ENCODE data around the gene GAN. TPM values are rescaled to one million over a fixed set of nuclear protein-coding genes. Genes with fewer than 3 reads are reported as not detected.
"Not testable (repeated sequence)": the region's sequence is repeated elsewhere in the genome, so short reads cannot be mapped to it uniquely, and the experiment has no call there.

Gene GAN
- total RNA-seq, 1 donor: 6.2 TPM

DNA sequence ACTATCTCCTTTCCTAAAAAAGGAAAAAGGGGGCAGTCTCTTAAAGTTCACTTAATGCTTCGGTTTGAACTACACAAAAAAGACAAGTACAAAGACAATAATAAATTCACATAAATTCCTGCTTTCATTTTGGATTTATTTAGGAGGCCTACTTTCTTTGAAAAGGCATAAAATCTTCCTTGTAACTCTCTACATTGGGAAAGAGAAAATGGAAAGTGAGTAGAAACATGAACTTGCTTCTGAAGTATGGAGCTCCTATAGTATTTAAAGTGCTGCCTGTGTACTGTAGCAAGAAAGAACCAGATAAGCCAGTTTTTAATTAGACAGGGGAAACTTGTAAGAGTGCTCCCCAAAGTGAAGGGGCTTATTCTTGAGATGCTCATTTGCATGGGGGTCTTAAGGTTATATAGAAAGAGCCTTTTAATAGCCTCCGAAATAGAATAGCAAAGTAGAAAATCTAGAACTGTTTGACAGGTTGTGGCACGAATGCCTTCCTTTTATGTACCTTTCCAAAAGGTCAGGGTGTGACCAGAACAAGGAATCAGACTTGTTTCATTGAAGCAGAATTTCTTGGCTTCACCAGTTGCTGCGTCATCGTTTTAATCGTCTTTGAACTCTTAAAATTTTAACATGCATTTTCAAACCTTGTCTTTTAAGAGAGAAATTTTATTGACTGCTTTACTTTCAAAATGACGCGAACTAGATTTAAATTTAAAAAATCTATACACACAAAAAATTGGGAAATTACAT, 12.9 kb downstream of the GAN start:
- DNase-seq (ENCODE audit: low read depth): no peak
- no peak overlapping the region for H3K4me3 ChIP-seq (ENCODE audit: low read depth, low read length)
- TF ChIP-seq, protein P1, sequence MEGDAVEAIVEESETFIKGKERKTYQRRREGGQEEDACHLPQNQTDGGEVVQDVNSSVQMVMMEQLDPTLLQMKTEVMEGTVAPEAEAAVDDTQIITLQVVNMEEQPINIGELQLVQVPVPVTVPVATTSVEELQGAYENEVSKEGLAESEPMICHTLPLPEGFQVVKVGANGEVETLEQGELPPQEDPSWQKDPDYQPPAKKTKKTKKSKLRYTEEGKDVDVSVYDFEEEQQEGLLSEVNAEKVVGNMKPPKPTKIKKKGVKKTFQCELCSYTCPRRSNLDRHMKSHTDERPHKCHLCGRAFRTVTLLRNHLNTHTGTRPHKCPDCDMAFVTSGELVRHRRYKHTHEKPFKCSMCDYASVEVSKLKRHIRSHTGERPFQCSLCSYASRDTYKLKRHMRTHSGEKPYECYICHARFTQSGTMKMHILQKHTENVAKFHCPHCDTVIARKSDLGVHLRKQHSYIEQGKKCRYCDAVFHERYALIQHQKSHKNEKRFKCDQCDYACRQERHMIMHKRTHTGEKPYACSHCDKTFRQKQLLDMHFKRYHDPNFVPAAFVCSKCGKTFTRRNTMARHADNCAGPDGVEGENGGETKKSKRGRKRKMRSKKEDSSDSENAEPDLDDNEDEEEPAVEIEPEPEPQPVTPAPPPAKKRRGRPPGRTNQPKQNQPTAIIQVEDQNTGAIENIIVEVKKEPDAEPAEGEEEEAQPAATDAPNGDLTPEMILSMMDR (IDR thresholded peaks at IDR 0.05; ENCODE audit: insufficient read depth, low read length): no peak

DNA sequence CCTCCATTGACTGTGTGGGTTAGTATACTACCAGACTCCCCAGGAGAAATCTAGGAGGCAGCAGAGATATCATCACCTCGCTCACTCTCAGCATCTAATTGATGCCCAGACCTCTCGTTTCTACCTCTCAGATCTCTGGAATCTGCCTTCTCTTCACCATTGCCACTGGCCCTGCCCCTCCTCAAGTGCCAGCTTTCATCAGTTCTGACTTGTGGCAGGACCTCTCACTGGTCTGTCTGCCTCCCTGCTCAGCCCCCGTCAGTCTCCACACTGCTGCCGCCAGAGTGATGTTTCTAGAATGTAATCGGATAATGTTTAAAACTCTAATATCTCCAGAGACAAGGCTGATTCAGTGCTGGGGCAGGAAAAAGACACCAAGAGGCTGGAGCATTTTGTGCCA, 15.2 kb downstream of the GAN start:
- TF ChIP-seq, protein P1 (IDR thresholded peaks at IDR 0.05; ENCODE audit: insufficient read depth, low read length): no peak
- no peak overlapping the region for H3K4me3 ChIP-seq (ENCODE audit: low read depth, low read length)
- no peak for DNase-seq (ENCODE audit: low read depth)

DNA sequence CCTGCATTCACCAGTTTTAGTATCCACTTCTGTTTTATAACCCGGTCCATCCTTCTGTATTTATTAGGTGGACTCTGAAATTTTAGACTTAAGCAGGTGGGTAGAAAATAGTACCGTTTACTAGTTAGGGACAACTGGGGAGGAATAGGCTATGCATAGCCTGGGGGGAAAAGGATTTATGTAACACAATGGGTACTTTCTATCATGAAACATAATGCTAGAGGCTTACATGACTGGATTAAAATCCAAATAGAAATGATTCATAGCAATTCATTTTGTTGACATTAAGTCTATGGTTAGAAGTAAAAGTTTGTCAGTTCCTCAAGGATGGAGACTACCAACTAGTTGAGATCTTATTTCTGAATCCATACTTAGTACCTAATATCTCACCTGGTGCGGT, 18.6 kb downstream of the GAN start:
- no peak overlapping the region for H3K4me3 ChIP-seq (ENCODE audit: low read depth, low read length)
- TF ChIP-seq, protein P1 (IDR thresholded peaks at IDR 0.05; ENCODE audit: insufficient read depth, low read length): no peak
- DNase-seq (ENCODE audit: low read depth): no peak

DNA sequence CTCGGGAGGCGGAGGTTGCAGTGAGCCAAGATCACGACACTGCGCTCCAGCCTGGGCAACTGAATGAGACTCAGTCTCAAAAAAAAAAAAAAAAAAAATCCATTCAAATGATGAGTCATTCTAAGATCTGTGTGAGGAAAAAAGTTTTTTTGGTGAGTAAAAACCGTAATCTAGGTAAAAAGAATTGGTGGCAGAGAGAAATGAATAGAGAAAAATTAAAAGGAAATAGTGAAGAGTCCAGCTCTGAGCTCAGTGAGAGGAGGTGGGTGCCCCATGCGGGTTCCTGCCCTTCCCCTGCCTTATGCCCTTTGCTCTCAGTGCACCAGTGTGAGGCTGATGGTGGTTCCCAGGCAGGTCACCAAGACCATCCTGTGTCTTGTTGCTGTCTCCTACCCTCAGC, 20.9 kb downstream of the GAN start:
- H3K4me3 ChIP-seq (ENCODE audit: low read depth, low read length): no peak overlapping the region
- DNase-seq (ENCODE audit: low read depth): no peak
- TF ChIP-seq, protein P1 (IDR thresholded peaks at IDR 0.05; ENCODE audit: insufficient read depth, low read length): no peak

DNA sequence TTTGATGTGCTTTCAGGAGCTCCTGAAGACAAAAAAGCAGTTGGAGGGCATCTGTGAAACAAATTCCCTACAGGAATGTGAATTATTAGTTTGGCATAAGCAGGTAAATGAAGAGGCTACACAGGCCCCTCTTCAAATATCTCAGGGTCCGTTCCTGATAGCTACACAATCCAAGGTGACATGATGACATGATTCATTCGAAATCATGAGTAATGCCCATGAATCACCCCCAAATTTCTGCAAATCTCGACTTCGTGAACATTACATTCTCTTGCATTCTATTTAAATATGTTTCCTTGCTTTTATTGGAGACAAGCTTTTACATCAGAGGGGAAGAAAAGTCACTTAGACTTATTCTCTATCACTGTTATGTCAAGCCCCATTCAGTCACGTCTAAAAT, 22.3 kb downstream of the GAN start:
- DNase-seq (ENCODE audit: low read depth): no peak

DNA sequence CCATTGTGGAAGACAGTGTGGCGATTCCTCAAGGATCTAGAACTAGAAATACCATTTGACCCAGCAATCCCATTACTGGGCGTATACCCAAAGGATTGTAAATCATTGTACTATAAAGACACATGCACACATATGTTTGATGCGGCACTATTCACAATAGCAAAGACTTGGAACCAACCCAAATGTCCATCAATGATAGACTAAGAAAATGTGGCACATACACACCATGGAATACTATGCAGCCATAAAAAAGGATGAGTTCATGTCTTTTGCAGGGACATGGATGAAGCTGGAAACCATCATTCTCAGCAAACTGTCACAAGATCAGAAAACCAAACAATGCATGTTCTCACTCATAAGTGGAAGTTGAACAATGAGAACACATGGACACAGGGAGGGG, 30.4 kb downstream of the GAN start:
- DNase-seq (ENCODE audit: low read depth); H3K4me3 ChIP-seq (ENCODE audit: low read depth, low read length): not testable (repeated sequence)

More for the DNA sequence above, 22.3 kb downstream of the GAN start:
- TF ChIP-seq, protein P1 (IDR thresholded peaks at IDR 0.05; ENCODE audit: insufficient read depth, low read length): no peak
- H3K4me3 ChIP-seq (ENCODE audit: low read depth, low read length): no peak overlapping the region

DNA sequence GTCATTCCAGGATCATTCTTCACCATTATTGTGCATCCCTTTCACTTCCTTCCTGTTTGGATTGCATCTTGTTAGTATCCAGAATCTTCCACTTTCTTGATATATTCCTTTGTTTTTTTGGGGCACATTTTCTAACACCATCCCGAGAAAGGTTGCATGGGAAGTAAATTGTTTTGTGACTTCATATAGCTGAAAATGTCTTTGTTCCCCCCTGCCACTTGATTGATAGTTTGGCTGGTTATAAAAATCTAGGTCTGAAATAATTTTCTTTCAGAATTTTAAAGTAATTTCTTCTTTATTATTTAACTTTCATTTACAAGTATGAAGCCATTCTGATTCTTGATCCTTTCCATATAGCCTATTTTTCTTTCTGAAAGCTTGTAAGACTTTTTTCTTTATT, 32.7 kb downstream of the GAN start:
- no peak overlapping the region for H3K4me3 ChIP-seq (ENCODE audit: low read depth, low read length)
- DNase-seq (ENCODE audit: low read depth): no peak
- TF ChIP-seq, protein P1 (IDR thresholded peaks at IDR 0.05; ENCODE audit: insufficient read depth, low read length): no peak

Data from fibroblast of the aortic adventitia (primary cell).